ENCODE data around the gene DNAJC4.

GRCh38 chr11:64268025-64268892, 37.9 kb downstream of the DNAJC4 start:
- TF ChIP-seq, protein P1, sequence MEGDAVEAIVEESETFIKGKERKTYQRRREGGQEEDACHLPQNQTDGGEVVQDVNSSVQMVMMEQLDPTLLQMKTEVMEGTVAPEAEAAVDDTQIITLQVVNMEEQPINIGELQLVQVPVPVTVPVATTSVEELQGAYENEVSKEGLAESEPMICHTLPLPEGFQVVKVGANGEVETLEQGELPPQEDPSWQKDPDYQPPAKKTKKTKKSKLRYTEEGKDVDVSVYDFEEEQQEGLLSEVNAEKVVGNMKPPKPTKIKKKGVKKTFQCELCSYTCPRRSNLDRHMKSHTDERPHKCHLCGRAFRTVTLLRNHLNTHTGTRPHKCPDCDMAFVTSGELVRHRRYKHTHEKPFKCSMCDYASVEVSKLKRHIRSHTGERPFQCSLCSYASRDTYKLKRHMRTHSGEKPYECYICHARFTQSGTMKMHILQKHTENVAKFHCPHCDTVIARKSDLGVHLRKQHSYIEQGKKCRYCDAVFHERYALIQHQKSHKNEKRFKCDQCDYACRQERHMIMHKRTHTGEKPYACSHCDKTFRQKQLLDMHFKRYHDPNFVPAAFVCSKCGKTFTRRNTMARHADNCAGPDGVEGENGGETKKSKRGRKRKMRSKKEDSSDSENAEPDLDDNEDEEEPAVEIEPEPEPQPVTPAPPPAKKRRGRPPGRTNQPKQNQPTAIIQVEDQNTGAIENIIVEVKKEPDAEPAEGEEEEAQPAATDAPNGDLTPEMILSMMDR (IDR thresholded peaks at IDR 0.05) = no peak
- TF ChIP-seq POLR2A (IDR thresholded peaks at IDR 0.05) (no peak), POLR2AphosphoS5 (IDR thresholded peaks at IDR 0.05) (peak; percentile 15)

Measured in prostate gland (tissue), 2 donors.